Body of pancreas (tissue), 4 donors: ENCODE results near the gene TWSG1. TPM values are rescaled to one million over a fixed set of nuclear protein-coding genes. Genes with fewer than 3 reads are reported as not detected.

ENCODE experiments used
- ATAC-seq: fragments of 150-250 bp; one replicate; pipeline ENCODE4 v1.9.1; 2016
- DNase-seq, 4 donors: peaks; one replicate each; pipeline ENCODE4 v3.0.0-alpha.2; 2019
- H3K27ac ChIP-seq, 4 donors: fragments of 200-600 bp; sonication (generic); 1 replicate in 3 of 4; 2 replicates in 1 of 4; pipeline versions ENCODE4 v1.5.1 to v1.6.1; 2016 to 2019; ENCODE audit warnings: mild to moderate bottlenecking in 1 of 4, mixed read lengths in 1 of 4, moderate library complexity in 1 of 4
- H3K27me3 ChIP-seq, 2 donors: fragments of 200-600 bp; sonication (generic); one replicate each; pipeline ENCODE4 v1.6.0; 2016; ENCODE audit warnings: mild to moderate bottlenecking in 1 of 2
- H3K36me3 ChIP-seq, 2 donors: fragments of 200-600 bp; sonication (generic); replicated peaks in 1 of 2; 2 replicates each; pipeline ENCODE4 v1.5.1; 2016; ENCODE audit warnings: low read depth in 2 of 2; ENCODE audit not compliant: insufficient read depth in 1 of 2
- H3K4me1 ChIP-seq: fragments of 200-600 bp; sonication (generic); one replicate; pipeline ENCODE4 v1.6.0; 2016
- H3K4me3 ChIP-seq, 2 donors: fragments of 200-600 bp; sonication (generic); 1 replicate in 1 of 2; 2 replicates in 1 of 2; pipeline ENCODE4 v1.5.1; 2016 to 2019
- H3K9me3 ChIP-seq, 3 donors: fragments of 200-600 bp; sonication (generic); 1 replicate in 2 of 3; 2 replicates in 1 of 3; pipeline ENCODE4 v1.5.1; 2016
- POLR2A ChIP-seq, 3 donors: fragments of 450-650 bp; IDR thresholded peaks; one replicate each; pipeline ENCODE4 v1.6.1; 2016; ENCODE audit warnings: antibody characterized with exemption in 3 of 3, mild to moderate bottlenecking in 2 of 3
- WGBS, 2 donors: methylation state at CpG; one replicate each; pipeline ENCODE4 v1.1.5; 2017; 5-methylcytosine and 5-hydroxymethylcytosine counted together
- intact Hi-C: fragments of 100-400 bp; cut with DNase I; formaldehyde crosslinking; loops from one replicate; pipeline ENCODE4 v1.15.1; 2023
- total RNA-seq, 2 donors: library from RNA; depleted of rRNA; stranded (reverse); fragments of >200 nt; gene quantifications; one replicate each; pipeline ENCODE4 v1.1.0, GENCODE V29; 2016
- TF ChIP-seq, protein P1 (sequence below), 7 experiments: fragments of 450-650 bp in 4 of 7; fragments of 200-600 bp in 3 of 7; sonication (generic) in 3 of 7; IDR thresholded peaks; one replicate each; pipeline ENCODE4 v1.5.1; 2016 to 2019; ENCODE audit warnings: antibody characterized with exemption in 7 of 7

Gene TWSG1
- total RNA-seq, 2 donors from 2014 or later, result 9.2 to 11.4 TPM

DNA sequence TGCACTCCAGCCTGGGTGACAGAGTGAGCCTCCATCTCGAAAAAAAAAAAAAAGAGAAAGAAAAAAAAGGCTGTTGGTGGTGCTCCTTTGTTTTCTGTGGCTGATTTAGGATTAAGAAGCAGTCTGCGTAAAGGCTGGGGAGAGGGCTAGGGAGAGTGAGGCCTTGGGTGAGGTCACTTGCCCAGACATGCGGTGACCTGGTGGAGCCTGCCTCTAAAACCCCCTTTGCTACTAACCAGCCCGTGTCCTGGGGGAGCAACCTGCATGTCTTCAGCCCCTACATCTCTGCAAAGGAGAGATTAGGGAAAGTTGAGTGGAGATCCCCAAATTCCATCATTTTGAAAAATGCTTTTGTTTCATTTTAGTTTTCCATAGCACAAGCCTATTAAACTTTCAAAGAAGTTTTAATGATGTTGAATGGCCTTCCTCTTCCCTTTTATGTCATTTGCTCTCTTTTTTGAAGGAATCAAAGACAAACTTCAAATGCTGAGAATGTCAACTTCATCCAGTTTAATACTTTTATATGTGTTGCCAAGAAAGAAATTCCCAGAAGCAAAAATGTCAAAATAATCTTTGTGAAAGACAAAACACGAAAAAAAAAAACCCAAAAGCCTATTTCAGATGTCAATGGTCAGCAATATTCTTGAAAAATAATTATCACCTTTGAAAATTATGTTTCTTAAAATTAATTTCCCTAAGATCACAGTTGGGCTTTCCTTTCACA, 101.8 kb downstream of the TWSG1 start:
- H3K9me3 ChIP-seq, result no peaks in the 10 kb centered on the region
- intact Hi-C loops, result no loop called here
- H3K4me3 ChIP-seq, result no peak overlapping the region
- H3K4me1 ChIP-seq, result no peaks in the 10 kb centered on the region
- DNase-seq (no peak), ATAC-seq (no peak)
- WGBS, 2 donors, result 57 to 58% methylated on average over 5 of the region's 5 CpGs
- H3K27ac ChIP-seq, result no peak overlapping the region
- H3K36me3 ChIP-seq, result no peaks in the 10 kb centered on the region
- H3K27me3 ChIP-seq, result no peaks in the 10 kb centered on the region
- TF ChIP-seq, protein P1, sequence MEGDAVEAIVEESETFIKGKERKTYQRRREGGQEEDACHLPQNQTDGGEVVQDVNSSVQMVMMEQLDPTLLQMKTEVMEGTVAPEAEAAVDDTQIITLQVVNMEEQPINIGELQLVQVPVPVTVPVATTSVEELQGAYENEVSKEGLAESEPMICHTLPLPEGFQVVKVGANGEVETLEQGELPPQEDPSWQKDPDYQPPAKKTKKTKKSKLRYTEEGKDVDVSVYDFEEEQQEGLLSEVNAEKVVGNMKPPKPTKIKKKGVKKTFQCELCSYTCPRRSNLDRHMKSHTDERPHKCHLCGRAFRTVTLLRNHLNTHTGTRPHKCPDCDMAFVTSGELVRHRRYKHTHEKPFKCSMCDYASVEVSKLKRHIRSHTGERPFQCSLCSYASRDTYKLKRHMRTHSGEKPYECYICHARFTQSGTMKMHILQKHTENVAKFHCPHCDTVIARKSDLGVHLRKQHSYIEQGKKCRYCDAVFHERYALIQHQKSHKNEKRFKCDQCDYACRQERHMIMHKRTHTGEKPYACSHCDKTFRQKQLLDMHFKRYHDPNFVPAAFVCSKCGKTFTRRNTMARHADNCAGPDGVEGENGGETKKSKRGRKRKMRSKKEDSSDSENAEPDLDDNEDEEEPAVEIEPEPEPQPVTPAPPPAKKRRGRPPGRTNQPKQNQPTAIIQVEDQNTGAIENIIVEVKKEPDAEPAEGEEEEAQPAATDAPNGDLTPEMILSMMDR (IDR thresholded peaks at IDR 0.05), result no peak
- no peak for TF ChIP-seq POLR2A (IDR thresholded peaks at IDR 0.05)

DNA sequence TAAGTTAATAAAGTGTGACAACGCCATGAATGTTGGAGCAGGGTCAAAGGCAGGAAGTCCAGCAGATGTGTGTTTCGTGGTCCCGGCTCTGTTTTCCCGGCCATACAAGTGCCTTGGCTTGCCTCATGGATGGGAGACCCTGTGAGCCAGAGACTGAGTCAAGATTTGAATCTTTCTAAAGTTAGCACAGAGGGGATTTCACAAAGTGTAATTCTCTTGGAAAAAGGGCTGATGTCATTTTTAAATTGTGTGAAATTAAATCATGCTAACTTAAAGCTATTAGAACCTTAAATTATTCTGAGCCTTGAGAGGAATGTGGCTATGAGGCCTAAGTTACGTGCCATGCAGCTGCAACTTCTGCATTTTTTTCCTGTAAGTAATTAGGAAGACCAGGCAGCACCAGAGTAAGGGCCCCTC, 102.5 kb downstream of the TWSG1 start:
- ATAC-seq (no peak), DNase-seq (no peak)
- TF ChIP-seq POLR2A (IDR thresholded peaks at IDR 0.05), result no peak
- TF ChIP-seq, protein P1 (IDR thresholded peaks at IDR 0.05), result no peak
- Histone ChIP-seq H3K36me3 (no peaks in the 10 kb centered on the region), H3K4me3 (no peak overlapping the region), H3K27ac (no peak overlapping the region), H3K4me1 (no peaks in the 10 kb centered on the region), H3K27me3 (no peaks in the 10 kb centered on the region), H3K9me3 (no peaks in the 10 kb centered on the region)
- WGBS, 2 donors, result 59 to 61% methylated on average over 5 of the region's 5 CpGs
- intact Hi-C loops, result no loop called here

DNA sequence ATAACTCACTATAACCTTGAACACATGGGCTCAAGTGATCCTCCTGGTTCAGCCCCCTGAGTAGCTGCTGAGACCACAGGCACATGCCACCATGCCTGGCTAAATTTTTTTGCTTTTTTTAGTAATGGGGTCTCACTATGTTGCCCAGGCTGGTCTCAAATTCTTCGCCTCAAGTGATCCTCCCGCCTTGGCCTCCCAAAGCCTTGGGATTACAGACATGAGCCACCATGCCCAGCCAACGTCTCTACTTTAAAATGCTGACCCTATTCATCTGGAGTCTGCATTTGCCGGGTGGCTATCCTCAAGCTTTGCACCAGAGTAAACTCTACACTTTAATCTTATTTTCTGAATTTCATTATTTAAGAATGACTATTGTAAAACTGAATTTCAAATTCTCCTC, 103.1 kb downstream of the TWSG1 start:
- no peaks in the 10 kb centered on the region for H3K27me3 ChIP-seq
- H3K27ac ChIP-seq, result no peak overlapping the region
- H3K36me3 ChIP-seq, result no peaks in the 10 kb centered on the region
- no peak for DNase-seq
- H3K9me3 ChIP-seq, result no peaks in the 10 kb centered on the region
- H3K4me3 ChIP-seq, result no peak overlapping the region
- TF ChIP-seq, protein P1 (IDR thresholded peaks at IDR 0.05), result no peak
- no peak for TF ChIP-seq POLR2A (IDR thresholded peaks at IDR 0.05)
- 86 to 91% methylated on average over 4 of the region's 4 CpGs for WGBS, 2 donors
- H3K4me1 ChIP-seq, result no peaks in the 10 kb centered on the region
- no peak for ATAC-seq
- intact Hi-C loops, result no loop called here

DNA sequence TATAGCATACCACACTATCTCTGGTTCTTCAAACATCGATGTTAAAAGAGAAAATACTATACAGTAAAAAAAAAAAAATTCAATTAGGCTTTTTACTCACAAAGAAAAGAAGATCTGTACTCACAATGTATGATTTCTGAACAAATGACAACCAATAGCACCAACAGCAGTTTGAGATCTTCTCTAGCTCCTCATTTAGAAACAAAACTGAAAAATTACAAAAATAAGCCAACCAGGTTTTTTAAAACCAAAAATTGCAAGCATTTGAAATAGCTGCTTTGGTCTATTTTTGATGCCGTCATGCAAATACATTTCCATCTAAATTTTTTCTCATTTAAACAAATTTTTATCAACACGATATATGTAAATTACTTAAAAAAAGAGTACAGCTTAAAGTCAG, 106.5 kb downstream of the TWSG1 start:
- H3K4me1 ChIP-seq, result no peaks in the 10 kb centered on the region
- H3K27me3 ChIP-seq, result no peaks in the 10 kb centered on the region
- intact Hi-C loops, result no loop called here
- H3K36me3 ChIP-seq, result no peaks in the 10 kb centered on the region
- 82 to 87% methylated on average over 3 of the region's 3 CpGs for WGBS, 2 donors
- no peak overlapping the region for H3K27ac ChIP-seq
- ATAC-seq (no peak), DNase-seq (no peak)
- no peak overlapping the region for H3K4me3 ChIP-seq
- TF ChIP-seq POLR2A (IDR thresholded peaks at IDR 0.05), result no peak
- TF ChIP-seq, protein P1 (IDR thresholded peaks at IDR 0.05), result no peak
- H3K9me3 ChIP-seq, result no peaks in the 10 kb centered on the region

DNA sequence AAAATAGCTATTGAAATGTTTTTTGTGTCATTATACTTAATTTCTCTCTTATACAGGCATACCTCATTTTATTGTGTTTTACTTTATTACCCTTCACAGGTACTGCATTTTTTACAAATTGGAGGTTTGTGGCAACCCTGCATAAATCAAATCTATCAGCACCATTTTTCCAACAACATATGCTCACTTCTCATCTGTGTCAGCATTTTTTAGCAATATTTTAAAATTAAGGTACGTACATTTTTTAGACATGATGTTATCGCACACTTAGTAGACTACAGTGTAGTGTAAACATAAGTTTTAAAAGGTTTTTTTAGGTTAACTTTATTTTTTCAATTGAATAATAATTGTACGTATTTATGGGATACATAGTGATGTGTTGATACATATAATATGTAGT, 110.0 kb downstream of the TWSG1 start:
- Histone ChIP-seq H3K9me3 (no peaks in the 10 kb centered on the region), H3K27me3 (no peaks in the 10 kb centered on the region), H3K36me3 (no peaks in the 10 kb centered on the region), H3K4me3 (no peak overlapping the region), H3K27ac (no peak overlapping the region), H3K4me1 (no peaks in the 10 kb centered on the region)
- TF ChIP-seq POLR2A (IDR thresholded peaks at IDR 0.05), result no peak
- TF ChIP-seq, protein P1 (IDR thresholded peaks at IDR 0.05), result no peak
- intact Hi-C loops, result no loop called here
- no peak for DNase-seq
- no peak for ATAC-seq
- WGBS, 2 donors, result 82 to 84% methylated on average over 3 of the region's 3 CpGs
